PC-9 (cell line): ENCODE measurements around the gene CD4. TPM values are rescaled to one million over a fixed set of nuclear protein-coding genes. Genes with fewer than 3 reads are reported as not detected.
"Not testable (repeated sequence)": the region's sequence is repeated elsewhere in the genome, so short reads cannot be mapped to it uniquely, and the experiment has no call there.

Experiments used
- BruUV-seq: library from RNA; stranded (reverse); fragments of 400-500 nt; replicated peaks from 2 replicates; lab custom pipeline; 2021; lab: Mats Ljungman, UMichigan
- CTCF ChIA-PET: fragments of 300-600 bp; sonication (Branson Sonifier 250); formaldehyde crosslinking; loops from one replicate; lab custom pipeline; 2022; ENCODE audit warnings: antibody characterized with exemption; lab: Charles Lee
- POLR2A ChIA-PET: fragments of 300-600 bp; sonication (Branson Sonifier 250); formaldehyde crosslinking; loops from one replicate; lab custom pipeline; 2022; ENCODE audit warnings: antibody characterized with exemption; ENCODE audit not compliant: unreplicated experiment; lab: Charles Lee
- DNase-seq, 2 experiments: peaks; one replicate each; pipeline versions ENCODE4 v3.0.0 to v3.0.0-alpha.2; 2015 to 2022; ENCODE audit warnings: mixed read lengths in 1 of 2
- H2AFZ ChIP-seq: fragments of 200-600 bp; sonication (generic); 2 replicates; pipeline ENCODE4 v1.8.1; 2017; ENCODE audit warnings: antibody characterized with exemption
- H3F3A ChIP-seq: fragments of 200-600 bp; sonication (generic); 2 replicates; pipeline ENCODE4 v1.8.1; 2017; ENCODE audit warnings: antibody characterized with exemption, mild to moderate bottlenecking, low read depth; ENCODE audit not compliant: insufficient read depth
- H3K27ac ChIP-seq: fragments of 200-600 bp; sonication (generic); 2 replicates; pipeline ENCODE4 v1.6.1; 2016; ENCODE audit warnings: mixed run types
- H3K27me3 ChIP-seq: fragments of 200-600 bp; sonication (generic); 2 replicates; pipeline ENCODE4 v1.6.1; 2016; ENCODE audit warnings: low read depth, mixed run types; ENCODE audit not compliant: insufficient read depth
- H3K36me3 ChIP-seq: fragments of 200-600 bp; sonication (generic); 2 replicates; pipeline ENCODE4 v1.6.1; 2016; ENCODE audit warnings: low read depth, mixed run types
- H3K4me1 ChIP-seq: fragments of 200-600 bp; sonication (generic); replicated peaks from 2 replicates; pipeline ENCODE4 v1.6.1; 2016; ENCODE audit warnings: mixed run types; ENCODE audit not compliant: insufficient read depth
- H3K4me2 ChIP-seq: fragments of 200-600 bp; sonication (generic); 2 replicates; pipeline ENCODE4 v1.6.1; 2017; ENCODE audit warnings: mixed run types
- H3K4me3 ChIP-seq: fragments of 200-600 bp; sonication (generic); 2 replicates; pipeline ENCODE4 v1.6.1; 2016; ENCODE audit warnings: mixed run types
- H3K79me2 ChIP-seq: fragments of 200-600 bp; sonication (generic); 2 replicates; pipeline ENCODE4 v1.6.1; 2017; ENCODE audit warnings: low read depth, mixed run types
- H3K9me2 ChIP-seq: fragments of 200-600 bp; sonication (generic); 2 replicates; pipeline ENCODE4 v1.8.1; 2017; ENCODE audit warnings: mild to moderate bottlenecking; ENCODE audit not compliant: insufficient read depth
- H3K9me3 ChIP-seq: fragments of 200-600 bp; sonication (generic); 2 replicates; pipeline ENCODE4 v1.8.1; 2016; ENCODE audit warnings: low read depth; ENCODE audit not compliant: insufficient read depth
- H4K20me1 ChIP-seq: fragments of 200-600 bp; sonication (generic); 2 replicates; pipeline ENCODE4 v1.8.1; 2017; ENCODE audit not compliant: insufficient read depth
- CTCF ChIP-seq: fragments of 200-600 bp; sonication (generic); conservative IDR thresholded peaks from 2 replicates; pipeline ENCODE4 v1.6.1; 2017; ENCODE audit warnings: mixed run types, antibody characterized with exemption, mild to moderate bottlenecking, moderate library complexity
- EZH2 ChIP-seq: fragments of 200-600 bp; sonication (generic); IDR thresholded peaks from 2 replicates; pipeline ENCODE4 v1.8.0; 2017; ENCODE audit warnings: antibody characterized with exemption, low read depth
- intact Hi-C: fragments of 100-400 bp; cut with micrococcal nuclease; formaldehyde crosslinking; loops from one replicate; pipeline ENCODE4 v1.10.0; 2022; ENCODE audit not compliant: unreplicated experiment
- total RNA-seq: library from RNA; stranded (reverse); gene quantifications from 2 replicates; pipeline ENCODE4 v1.2.3, GENCODE V29; 2021

CD4 gene
- total RNA-seq, 1 experiment from 2014 or later: 1.0 TPM

- no peaks in the 10 kb centered on the region for H4K20me1 ChIP-seq
- no peak overlapping the region for H3K27ac ChIP-seq
- POLR2A ChIA-PET: no interaction called here
- H2AFZ ChIP-seq: no peak overlapping the region
- H3K36me3 ChIP-seq: peaks cover 31% of the 10 kb centered on the region
- H3K4me1 ChIP-seq: no peaks in the 10 kb centered on the region
- H3K4me3 ChIP-seq: no peak overlapping the region
- no peak overlapping the region for H3K4me2 ChIP-seq
- TF ChIP-seq CTCF (no peak), EZH2 (no peak)
- BruUV-seq: no TSS peak
- no peaks in the 10 kb centered on the region for H3K79me2 ChIP-seq
- intact Hi-C loops: no loop called here
- peaks cover 16% of the 10 kb centered on the region; the same call in 1 of the 2 replicates for H3F3A ChIP-seq
- no peaks in the 10 kb centered on the region for H3K9me3 ChIP-seq
- no peaks in the 10 kb centered on the region for H3K9me2 ChIP-seq
- CTCF ChIA-PET: interaction anchor here (0.6 kb wide), 1 partner anchor 33 kb away, joined by 9 read pairs; no protein-coding TSS in a partner anchor
- no peak for DNase-seq
- H3K27me3 ChIP-seq: no peaks in the 10 kb centered on the region
Measured at GRCh38 chr12:6861391-6861790, 72.1 kb downstream of the CD4 start.

GRCh38 chr12:6863033-6863432 is 73.7 kb downstream of the CD4 start:
- Histone ChIP-seq H3K79me2 (peaks cover 7% of the 10 kb centered on the region), H3K4me1 (peaks cover 5% of the 10 kb centered on the region; the same call in 1 of the 2 replicates), H2AFZ (no peak overlapping the region), H3K4me2 (no peak overlapping the region), H3K9me3 (no peaks in the 10 kb centered on the region), H3K36me3 (peaks cover 20% of the 10 kb centered on the region; the same call in 1 of the 2 replicates), H3K27ac (no peak overlapping the region), H3K27me3 (no peaks in the 10 kb centered on the region), H3K4me3 (no peak overlapping the region), H4K20me1 (peaks cover 1% of the 10 kb centered on the region), H3F3A (peaks cover 25% of the 10 kb centered on the region; the same call in 1 of the 2 replicates), H3K9me2 (no peaks in the 10 kb centered on the region)
- TF ChIP-seq EZH2 (no peak), CTCF (no peak)
- no TSS peak for BruUV-seq
- CTCF ChIA-PET: no interaction called here
- intact Hi-C loops: no loop called here
- POLR2A ChIA-PET: no interaction called here
- no peak for DNase-seq

- no peak overlapping the region for H3K27ac ChIP-seq
- H3K4me1 ChIP-seq: peaks cover 8% of the 10 kb centered on the region
- intact Hi-C loops: no loop called here
- H3K36me3 ChIP-seq: peaks cover 12% of the 10 kb centered on the region; the same call in 1 of the 2 replicates
- no peak for DNase-seq
- TF ChIP-seq CTCF (no peak), EZH2 (no peak)
- H3K27me3 ChIP-seq: no peaks in the 10 kb centered on the region
- H2AFZ ChIP-seq: no peak overlapping the region
- H3K9me3 ChIP-seq: no peaks in the 10 kb centered on the region
- no TSS peak for BruUV-seq
- POLR2A ChIA-PET: no interaction called here
- no peak overlapping the region for H3K4me3 ChIP-seq
- H3K4me2 ChIP-seq: no peak overlapping the region
- no peaks in the 10 kb centered on the region for H3K9me2 ChIP-seq
- CTCF ChIA-PET: no interaction called here
- peaks cover 32% of the 10 kb centered on the region; the same call in 1 of the 2 replicates for H3F3A ChIP-seq
- peaks cover 8% of the 10 kb centered on the region for H4K20me1 ChIP-seq
- peaks cover 14% of the 10 kb centered on the region for H3K79me2 ChIP-seq
Measured at GRCh38 chr12:6863586-6864321, 74.4 kb downstream of the CD4 start.

- H3K9me3 ChIP-seq, H2AFZ ChIP-seq, intact Hi-C loops, H3K9me2 ChIP-seq, CTCF ChIA-PET, H3K4me3 ChIP-seq, BruUV-seq, H3K27me3 ChIP-seq, H3K27ac ChIP-seq, H3K4me2 ChIP-seq, DNase-seq: not testable (repeated sequence)
- POLR2A ChIA-PET: interaction anchor here (0.6 kb wide), 2 partner anchors 81 to 230 kb away, joined by 3 to 4 read pairs; no protein-coding TSS in a partner anchor
- Histone ChIP-seq H3F3A (peaks cover 48% of the 10 kb centered on the region), H3K79me2 (peaks cover 28% of the 10 kb centered on the region), H3K36me3 (peaks cover 20% of the 10 kb centered on the region), H3K4me1 (peaks cover 14% of the 10 kb centered on the region), H4K20me1 (peaks cover 24% of the 10 kb centered on the region)
Measured at GRCh38 chr12:6865307-6865706, 76.0 kb downstream of the CD4 start.
